D721Med (cell line): ENCODE results near the gene FAF1.

ENCODE experiments used
- DNase-seq: peaks from one replicate; pipeline ENCODE4 v3.0.0; 2011; ENCODE audit warnings: low spot score; ENCODE audit not compliant: insufficient read length
- FAIRE-seq: peaks from 2 replicates; lab custom pipeline; 2011; peaks lifted over from hg19 to GRCh38; lab: Jason Lieb, UNC
- CTCF ChIP-seq: IDR thresholded peaks from 2 replicates; pipeline ENCODE4 v1.5.1; 2012; ENCODE audit warnings: mild to moderate bottlenecking, control low read depth; ENCODE audit not compliant: insufficient read depth; ENCODE audit errors: missing control alignments

Gene FAF1

DNA sequence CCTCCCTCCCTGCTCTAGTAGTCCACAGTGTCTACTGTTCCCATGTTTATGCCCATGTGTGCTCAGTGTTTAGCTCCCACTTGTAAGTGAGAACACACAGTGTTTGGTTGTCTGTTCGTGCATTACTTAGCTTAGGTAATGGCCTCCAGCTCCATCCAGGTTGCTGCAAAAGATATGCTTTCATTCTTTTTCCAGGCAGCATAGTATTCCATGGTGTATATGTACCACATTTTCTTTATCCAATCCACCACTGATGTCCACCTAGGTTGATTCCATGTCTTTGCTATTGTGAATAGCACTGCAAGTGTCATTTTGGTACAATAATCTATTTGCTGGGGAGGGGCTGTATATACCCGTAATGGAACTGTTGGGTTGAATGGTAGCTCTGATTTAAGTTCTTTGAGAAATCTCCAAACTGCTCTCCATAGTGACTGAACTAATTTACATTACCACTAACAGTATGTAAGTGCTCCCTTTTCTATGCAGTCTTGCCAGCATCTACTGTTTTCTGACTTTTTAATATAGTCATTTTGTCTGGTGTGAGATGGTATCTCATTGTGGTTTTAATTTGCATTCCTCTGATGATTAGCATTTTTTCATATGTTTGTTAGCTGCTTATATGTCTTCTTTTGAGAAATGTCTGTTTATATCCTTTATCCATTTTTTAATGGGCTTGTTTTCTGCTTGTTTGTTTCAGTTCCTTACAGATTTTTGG is 344.9 kb downstream of the FAF1 start:
- FAIRE-seq: no peak
- TF ChIP-seq CTCF: no peak
- no peak for DNase-seq

DNA sequence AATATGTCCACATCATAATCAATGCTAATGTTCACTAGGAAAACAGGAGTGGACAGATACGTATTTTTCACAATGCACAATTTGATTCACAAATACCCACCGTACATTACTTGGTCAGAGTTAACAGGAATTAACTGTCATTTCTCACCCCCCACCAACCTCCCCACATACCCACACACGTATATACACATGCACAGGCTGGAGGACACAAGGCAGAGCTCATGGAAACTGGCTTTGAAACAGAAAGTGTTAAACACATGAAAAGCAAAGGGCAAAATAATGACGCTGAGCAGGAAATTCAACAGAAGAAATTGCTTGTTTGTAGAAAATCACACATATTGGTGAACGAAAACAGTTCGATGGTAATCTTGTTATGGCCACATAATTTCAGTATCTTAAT is 348.4 kb downstream of the FAF1 start:
- FAIRE-seq (peak; percentile 32), DNase-seq (no peak)
- no peak for TF ChIP-seq CTCF

DNA sequence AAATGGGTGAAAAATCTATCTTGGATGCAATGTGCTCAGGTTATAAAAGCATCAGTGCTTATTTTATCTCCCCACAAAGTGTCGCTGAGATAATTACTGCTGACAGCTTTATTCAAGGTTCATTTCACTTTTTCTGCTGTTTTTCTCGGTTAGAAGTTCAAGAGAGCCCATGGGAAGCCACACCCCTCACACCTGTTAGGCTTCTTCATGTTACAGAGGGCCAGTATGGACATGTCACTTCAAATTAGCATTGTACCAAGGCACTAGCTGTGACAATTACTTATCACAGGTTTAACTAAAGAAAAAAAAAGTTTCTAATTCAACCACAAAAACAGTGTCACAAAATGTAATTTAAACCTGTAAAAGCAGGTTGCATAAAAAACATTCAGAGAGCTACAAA is 349.5 kb downstream of the FAF1 start:
- DNase-seq (no peak), FAIRE-seq (no peak)
- TF ChIP-seq CTCF: no peak

GRCh38 chr1:50609508-50609907 is 350.6 kb downstream of the FAF1 start:
- no peak for DNase-seq
- FAIRE-seq: no peak
- no peak for TF ChIP-seq CTCF

DNA sequence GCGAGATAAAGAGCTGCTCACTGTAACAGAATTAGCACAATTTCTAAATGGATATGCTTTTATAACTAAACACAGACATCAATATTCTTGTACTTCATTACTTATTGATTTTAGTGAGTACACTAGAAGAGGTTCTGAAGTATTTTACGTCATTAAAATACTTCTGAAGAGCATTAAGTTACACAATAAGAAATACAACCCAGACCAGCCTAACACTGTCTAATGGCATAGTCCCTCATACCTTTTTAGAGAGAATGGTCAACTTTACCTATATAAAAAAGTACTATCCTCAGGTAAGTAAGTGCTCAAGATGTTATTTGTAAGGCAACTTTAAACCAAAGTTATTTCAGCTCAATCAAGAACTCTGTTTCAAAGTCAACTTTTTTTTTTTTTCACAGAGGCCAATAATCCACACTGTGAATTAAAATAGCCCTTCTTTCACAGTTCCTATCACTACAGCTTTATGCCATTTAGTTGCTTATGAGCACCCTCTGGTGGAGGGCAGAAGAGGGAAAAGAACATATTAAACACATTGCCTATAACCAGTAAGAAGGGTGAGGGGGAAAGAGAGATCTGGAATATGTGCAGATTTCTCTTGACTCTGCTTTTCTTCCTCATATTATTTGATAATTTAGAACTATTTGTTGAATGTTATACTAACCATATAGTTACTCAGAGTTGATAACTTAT is 354.7 kb downstream of the FAF1 start:
- FAIRE-seq (peak; percentile 71), DNase-seq (no peak)
- TF ChIP-seq CTCF: peak; percentile 80

DNA sequence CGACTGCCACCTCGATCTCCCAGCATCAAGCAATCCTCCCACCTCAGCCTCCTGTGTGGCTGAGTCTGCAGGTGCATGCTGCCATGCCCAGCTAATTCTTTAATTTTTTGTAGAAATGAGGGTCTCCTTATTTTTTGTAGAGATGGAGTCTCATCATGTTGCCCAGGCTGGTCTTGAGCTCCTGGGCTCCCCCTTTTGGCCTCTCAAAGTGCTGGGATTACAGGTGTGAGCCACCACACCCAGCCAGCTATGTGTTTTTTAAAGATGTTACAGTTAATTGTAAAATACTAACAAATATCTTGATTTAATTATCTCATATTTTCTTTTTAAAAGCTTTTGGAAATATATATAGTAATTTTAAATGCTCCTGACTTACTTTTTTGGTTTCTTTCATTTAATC is 355.5 kb downstream of the FAF1 start:
- no peak for FAIRE-seq
- no peak for DNase-seq
- TF ChIP-seq CTCF: no peak
